Measurements from ENCODE around the gene DHFR.

DHFR gene

DNA sequence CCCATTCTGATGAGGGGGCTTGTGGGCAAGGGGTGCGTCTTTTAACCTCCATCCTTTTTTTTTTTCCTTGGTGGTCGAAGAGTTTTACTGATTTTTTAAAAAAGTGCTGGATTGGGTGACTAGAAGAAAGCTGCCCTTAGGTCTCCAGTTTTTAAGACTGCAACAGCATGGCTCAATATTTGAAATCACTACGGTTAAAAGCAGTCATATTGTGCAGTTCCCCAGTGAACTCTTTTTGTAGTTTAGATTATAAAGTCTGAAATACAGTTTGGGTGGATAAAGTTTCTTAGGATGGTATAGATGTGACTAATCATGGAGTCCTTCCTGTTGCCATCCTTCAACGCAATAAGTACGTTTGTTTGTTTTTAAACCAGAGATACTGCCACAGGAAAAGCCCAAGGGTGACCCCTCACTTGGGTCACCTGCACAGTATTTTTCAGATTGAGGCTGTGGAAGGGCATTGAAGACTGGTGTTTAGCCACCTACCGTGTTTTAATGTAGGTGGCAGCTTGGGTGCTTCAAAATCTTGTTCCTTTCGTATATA lies 520 bp upstream of the DHFR start:
- DNase-seq (ENCODE audit: low read depth): no peak

GRCh38 chr5:80654054-80654390 lies 761 bp downstream of the DHFR start:
- DNase-seq (ENCODE audit: low read depth): peak; percentile 1

DNA sequence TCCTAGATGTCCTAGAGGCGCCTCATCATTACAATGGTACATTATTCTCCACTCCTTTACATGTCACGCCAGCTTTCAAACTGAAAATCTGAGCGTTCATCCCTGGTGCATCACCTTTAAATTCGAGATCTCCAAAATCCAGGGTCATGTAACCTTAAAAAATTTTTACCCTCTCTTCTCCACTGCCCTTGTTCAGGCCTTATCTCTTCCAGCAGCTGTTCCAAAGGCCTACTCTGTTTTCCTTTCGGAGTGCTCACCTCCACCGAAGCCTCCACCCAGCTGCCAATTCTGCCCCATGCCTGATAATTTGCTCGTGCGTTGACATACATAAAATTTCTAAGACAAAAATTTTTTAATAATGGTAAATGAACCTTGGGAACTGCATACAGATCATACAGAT lies 1.3 kb downstream of the DHFR start:
- no peak for DNase-seq (ENCODE audit: low read depth)

- no peak for DNase-seq (ENCODE audit: low read depth)
Measured at GRCh38 chr5:80646926-80647325, 7.9 kb downstream of the DHFR start.

DNA sequence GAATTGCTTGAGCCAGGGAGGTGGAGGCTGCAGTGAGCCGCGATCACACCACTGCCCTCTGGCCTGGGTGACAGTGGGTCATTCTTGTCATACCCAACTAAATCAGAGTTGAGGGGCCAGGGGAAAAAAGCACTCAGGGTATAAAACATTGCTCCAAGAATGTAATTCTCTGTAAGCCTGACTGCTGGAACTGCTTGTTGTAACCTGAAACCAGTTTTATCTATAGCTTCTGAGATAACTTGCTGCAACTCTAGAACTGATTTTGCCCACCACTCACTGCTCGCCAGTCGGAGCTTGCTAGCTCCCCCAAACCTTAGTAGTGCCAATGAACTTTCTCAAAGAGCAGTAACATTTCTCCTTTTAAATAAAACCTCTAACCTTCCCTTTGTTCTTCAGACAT lies 9.9 kb downstream of the DHFR start:
- DNase-seq (ENCODE audit: low read depth): no peak

- DNase-seq (ENCODE audit: low read depth): no peak
Measured at GRCh38 chr5:80641353-80641752, 13.4 kb downstream of the DHFR start.

GRCh38 chr5:80634193-80634592 lies 20.6 kb downstream of the DHFR start:
- no peak for DNase-seq (ENCODE audit: low read depth)

- no peak for DNase-seq (ENCODE audit: low read depth)
Measured at GRCh38 chr5:80632700-80633099, 22.1 kb downstream of the DHFR start.

DNA sequence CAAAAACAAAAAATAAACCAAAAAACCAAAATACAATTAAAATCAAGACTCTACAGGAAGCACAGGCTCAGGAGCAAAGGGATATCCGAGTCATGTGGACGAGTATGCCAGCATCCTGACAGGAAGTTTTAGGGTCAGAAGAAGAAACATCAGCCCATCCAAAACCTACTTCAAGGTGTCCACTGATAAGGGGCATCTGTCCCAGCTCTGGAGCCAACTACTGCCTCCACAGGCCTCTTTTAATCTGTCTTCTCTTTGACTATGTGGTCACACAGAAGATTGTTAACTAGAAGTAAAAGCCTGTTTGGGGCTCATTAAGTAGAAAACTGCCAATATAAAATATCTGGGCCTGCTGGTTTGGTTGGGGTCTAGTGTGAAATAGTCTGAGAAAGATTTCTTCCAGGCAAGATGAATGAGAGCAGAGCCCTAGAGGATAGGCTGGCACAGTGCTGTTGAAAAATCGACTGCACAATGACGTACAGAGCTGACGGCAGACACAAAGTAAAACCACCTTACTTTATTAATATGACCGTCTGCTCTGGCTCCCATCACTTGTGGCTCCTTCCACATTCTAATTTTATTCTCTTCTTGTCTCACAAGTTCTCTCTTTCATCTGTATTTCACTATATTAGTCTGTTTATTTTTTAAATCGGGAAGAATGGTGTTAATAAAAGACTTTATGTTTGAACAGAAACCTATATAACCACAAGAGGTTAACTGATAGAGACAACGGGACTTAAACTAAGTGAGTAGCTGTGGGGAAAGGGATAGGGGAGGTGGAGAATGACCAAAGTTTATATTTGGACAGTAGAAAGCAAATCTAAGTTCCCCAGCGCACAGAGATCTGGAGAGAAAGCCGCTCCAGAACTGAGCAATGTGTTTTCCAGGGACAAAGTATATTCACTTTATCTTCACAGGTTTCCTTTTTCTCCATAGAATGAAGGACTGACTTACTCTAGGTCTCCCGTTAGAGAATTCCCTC lies 23.2 kb downstream of the DHFR start:
- no peak for DNase-seq (ENCODE audit: low read depth)

- no peak for DNase-seq (ENCODE audit: low read depth)
Measured at GRCh38 chr5:80629281-80629680, 25.5 kb downstream of the DHFR start.

DNA sequence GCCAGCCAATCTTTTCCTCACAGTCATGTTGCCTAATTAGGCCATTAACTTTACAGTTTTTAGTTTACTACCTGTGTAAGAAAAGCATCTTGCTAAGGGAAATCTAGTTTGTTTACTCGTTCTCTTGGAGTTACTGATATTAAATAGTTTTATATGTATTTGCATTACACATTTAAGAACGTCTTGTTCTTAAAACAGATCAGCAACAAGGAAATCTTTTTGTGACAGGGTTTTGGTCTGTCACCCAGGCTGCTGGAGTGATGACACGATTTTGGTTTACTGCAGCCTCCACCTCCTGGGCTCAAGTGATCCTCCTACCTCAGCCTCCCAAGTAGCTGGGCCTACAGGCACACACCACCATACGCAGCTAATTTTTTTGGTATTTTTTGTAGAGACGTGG lies 29.6 kb downstream of the DHFR start:
- no peak for DNase-seq (ENCODE audit: low read depth)

GRCh38 chr5:80623999-80624398 lies 30.8 kb downstream of the DHFR start:
- no peak for DNase-seq (ENCODE audit: low read depth)

- DNase-seq (ENCODE audit: low read depth): no peak
Measured at GRCh38 chr5:80622756-80623155, 32.0 kb downstream of the DHFR start.

GRCh38 chr5:80620211-80620610 lies 34.6 kb downstream of the DHFR start:
- no peak for DNase-seq (ENCODE audit: low read depth)

DNA sequence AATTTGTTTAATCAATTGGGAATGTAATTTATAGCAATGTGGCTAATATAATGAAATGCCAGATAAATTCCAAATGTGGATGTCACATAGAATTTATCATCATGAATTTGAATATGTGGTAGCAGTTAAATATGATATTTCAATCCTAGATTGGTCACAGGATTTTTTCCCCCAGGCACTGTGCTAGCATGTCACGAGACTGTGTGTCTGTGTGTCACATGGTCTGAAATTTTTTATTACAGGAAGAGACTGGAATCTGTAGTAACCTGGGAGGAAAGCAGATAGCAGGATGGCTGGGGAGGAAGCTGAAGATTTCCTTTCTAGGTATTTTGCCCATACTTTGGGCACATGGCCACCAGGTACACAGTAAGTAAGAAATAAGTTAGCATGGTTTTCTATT lies 35.7 kb downstream of the DHFR start:
- no peak for DNase-seq (ENCODE audit: low read depth)

DNA sequence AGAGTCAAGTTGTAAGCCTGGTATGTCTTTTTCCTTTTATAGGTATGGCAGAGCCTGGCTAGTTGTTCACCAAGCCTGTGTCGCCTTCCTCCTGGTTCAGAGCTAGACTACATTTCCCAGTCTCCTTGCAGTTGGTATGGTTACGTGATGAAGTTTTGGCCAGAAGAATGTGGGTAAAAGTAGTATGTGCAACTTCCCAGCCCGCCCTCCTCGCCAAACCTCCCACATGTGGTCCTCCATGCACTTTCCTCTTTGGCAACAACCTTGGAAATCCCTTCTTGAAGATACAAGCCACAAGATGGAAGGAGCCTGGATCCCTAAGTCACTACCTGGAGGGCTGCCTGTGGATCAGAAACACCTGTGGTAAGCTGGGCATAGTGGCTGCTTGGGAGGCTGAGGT lies 36.3 kb downstream of the DHFR start:
- DNase-seq (ENCODE audit: low read depth): no peak

DNA sequence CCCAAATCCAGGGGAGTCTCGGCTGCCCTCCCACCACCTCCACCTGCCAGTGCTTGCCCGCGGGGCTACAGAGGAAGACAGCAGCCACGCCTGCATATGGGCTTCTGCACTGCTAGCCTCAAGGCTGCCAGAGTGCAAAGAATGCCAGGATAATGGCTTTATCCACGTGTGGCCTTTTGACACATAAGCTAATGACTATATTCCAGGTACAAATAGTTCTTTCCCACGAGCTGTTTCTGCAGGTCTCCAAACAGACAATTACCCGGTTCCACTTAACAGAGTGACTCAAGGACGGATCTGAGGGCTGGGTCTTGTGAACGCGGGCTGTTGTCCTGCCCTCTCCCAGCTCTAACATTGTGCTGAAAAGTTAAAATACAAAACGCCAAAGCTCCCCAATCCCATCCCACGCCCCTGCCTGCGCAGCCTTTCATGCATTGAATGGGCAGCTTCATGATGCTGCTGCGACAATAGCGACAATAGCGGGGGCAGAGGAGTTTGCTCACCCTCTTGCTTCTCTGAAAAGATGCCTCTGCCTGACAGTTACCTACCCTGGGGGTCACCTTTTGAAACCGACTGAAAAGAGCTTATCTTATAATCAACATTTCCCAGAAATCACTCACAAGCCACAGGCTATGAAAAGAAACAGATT lies 39.4 kb downstream of the DHFR start:
- no peak for DNase-seq (ENCODE audit: low read depth)

- no peak for DNase-seq (ENCODE audit: low read depth)
Measured at GRCh38 chr5:80609692-80610091, 45.1 kb downstream of the DHFR start.

GRCh38 chr5:80608731-80609130 lies 46.1 kb downstream of the DHFR start:
- no peak for DNase-seq (ENCODE audit: low read depth)

- DNase-seq (ENCODE audit: low read depth): no peak
Measured at GRCh38 chr5:80607832-80608231, 47.0 kb downstream of the DHFR start.

DNA sequence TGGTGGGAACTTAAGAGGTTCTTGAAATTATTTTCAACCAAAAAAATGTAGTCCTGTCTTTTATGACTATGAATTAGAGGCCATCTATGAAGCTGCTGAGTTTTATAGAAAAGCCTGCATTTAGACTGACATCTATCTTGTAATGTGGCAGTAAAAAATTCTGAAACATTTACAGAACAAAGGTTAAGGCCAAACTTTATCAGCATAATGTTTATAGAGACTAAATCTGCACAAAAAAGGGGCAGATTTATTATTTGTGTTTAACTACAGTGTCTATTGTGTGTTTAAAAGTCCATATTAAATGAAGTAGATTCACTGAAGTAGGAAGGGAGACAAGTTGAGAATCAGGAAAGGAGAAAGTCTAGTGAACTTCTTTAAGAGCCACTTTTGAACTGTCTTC lies 47.4 kb downstream of the DHFR start:
- no peak for DNase-seq (ENCODE audit: low read depth)

DNA sequence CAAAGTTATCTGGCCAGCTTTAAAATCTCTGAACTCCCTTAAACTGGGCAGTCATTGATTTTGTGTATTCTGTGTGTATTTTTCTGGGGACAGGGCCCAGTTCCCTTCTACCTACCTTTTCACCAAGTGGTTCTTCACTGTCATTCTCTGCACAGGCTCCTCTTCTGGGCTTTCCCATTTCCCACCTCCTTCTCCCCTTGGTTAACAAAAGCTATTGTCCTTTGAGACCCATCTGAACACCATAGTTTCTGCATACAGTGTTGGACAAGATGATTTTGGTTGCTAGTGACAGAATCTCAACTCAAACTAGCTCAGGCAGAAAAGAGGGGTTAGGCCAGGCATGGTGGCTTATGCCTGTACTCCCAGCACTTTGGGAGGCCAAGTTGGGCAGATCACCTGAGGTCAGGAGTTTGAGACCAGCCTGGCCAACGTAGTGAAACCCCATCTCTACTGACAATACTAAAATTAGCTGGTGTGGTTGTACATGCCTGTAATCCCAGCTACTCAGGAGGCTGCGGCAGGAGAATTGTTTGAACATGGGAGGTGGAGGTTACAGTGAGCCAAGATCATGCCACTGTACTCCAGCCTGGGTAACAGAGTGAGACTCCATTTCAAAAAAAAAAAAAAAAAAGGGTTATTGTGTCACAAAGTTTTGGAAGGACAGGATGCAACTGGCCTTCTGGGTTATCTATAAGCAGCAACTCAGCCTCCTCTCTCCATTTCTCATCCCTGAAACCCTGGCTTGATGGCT lies 53.7 kb downstream of the DHFR start:
- DNase-seq (ENCODE audit: low read depth): no peak

- no peak for DNase-seq (ENCODE audit: low read depth)
Measured at GRCh38 chr5:80597500-80597899, 57.3 kb downstream of the DHFR start.

Measured in T-helper 22 cell (primary cell).